Liver (tissue), 3 donors: ENCODE measurements around the gene ATXN1.

ENCODE experiments used
- ATF3 ChIP-seq: IDR thresholded peaks from 2 replicates; pipeline ENCODE4 v1.6.1; 2016; ENCODE audit warnings: antibody characterized with exemption
- CTCF ChIP-seq: fragments of 150-350 bp; IDR thresholded peaks from 2 replicates; pipeline ENCODE4 v1.5.1; 2017; ENCODE audit warnings: improper control_type of control experiment, low read depth, low read length; ENCODE audit not compliant: missing input control
- HNF4G ChIP-seq: IDR thresholded peaks from 2 replicates; pipeline ENCODE4 v1.6.1; 2016; ENCODE audit warnings: antibody characterized with exemption
- MAX ChIP-seq: IDR thresholded peaks from 2 replicates; pipeline ENCODE4 v1.6.1; 2016; ENCODE audit warnings: antibody characterized with exemption
- RAD21 ChIP-seq, 2 donors: IDR thresholded peaks; 2 replicates each; pipeline ENCODE4 v1.6.1; 2016; ENCODE audit warnings: antibody characterized with exemption in 2 of 2, mild to moderate bottlenecking in 2 of 2
- RXRA ChIP-seq, 2 donors: IDR thresholded peaks; 2 replicates each; pipeline ENCODE4 v1.6.1; 2017 to 2018; ENCODE audit warnings: antibody characterized with exemption in 2 of 2, mild to moderate bottlenecking in 1 of 2
- donor health status: healthy.
- donor health status: healthy.

- no peak for TF ChIP-seq CTCF
- no peak for TF ChIP-seq RAD21 (IDR thresholded peaks at IDR 0.05)
- TF ChIP-seq HNF4G, result no peak
- no peak for TF ChIP-seq RXRA (IDR thresholded peaks at IDR 0.05)
- no peak for TF ChIP-seq ATF3
- no peak for TF ChIP-seq MAX
These were observed 12.1 kb upstream of the ATXN1 start for GRCh38 chr6:16773362-16773761.
